Neural cell (in vitro differentiated cells): ENCODE results near the gene PLEKHG5.

Source experiments
- EP300 ChIP-seq: fragments of 450-650 bp; conservative IDR thresholded peaks from 2 replicates; pipeline ENCODE4 v1.6.1; 2014; ENCODE audit warnings: antibody characterized with exemption, mild to moderate bottlenecking, moderate library complexity; ENCODE audit not compliant: poor library complexity, severe bottlenecking
- EZH2 ChIP-seq: fragments of 200-600, 300-800 bp; shearing (Covaris generic), sonication (generic); IDR thresholded peaks from 2 replicates; pipeline ENCODE4 v1.6.1; 2014; ENCODE audit warnings: antibody characterized with exemption, low read length, borderline replicate concordance, mild to moderate bottlenecking; ENCODE audit not compliant: insufficient read depth, poor library complexity, severe bottlenecking
- POLR2AphosphoS5 ChIP-seq: IDR thresholded peaks from 2 replicates; pipeline ENCODE4 v1.6.1; 2012
- TF ChIP-seq, protein P1 (sequence below): fragments of 450-650 bp; IDR thresholded peaks from 2 replicates; pipeline ENCODE4 v1.5.1; 2014; ENCODE audit warnings: antibody characterized with exemption, mild to moderate bottlenecking, moderate library complexity; ENCODE audit not compliant: poor library complexity, severe bottlenecking

DNA sequence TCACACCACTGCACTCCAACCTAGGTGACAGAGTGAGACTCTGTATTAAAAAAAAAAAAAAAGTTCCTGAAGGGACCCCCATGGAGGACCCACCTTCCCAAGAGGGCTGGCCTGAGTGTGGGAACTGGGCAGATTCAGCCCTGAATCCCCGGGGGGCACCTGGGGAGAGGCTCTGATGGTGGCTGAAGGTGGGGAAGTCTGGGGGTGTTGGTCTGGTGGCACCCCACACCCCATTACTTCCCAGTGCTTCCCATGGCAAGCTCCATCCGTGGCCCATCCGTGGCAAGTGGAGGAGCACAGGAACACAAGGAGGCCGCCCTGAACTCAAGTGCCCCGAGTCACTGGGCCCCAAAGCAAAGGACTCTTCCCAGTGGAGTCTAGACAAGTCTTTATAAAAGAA is 24.7 kb downstream of the PLEKHG5 start:
- TF ChIP-seq, protein P1, sequence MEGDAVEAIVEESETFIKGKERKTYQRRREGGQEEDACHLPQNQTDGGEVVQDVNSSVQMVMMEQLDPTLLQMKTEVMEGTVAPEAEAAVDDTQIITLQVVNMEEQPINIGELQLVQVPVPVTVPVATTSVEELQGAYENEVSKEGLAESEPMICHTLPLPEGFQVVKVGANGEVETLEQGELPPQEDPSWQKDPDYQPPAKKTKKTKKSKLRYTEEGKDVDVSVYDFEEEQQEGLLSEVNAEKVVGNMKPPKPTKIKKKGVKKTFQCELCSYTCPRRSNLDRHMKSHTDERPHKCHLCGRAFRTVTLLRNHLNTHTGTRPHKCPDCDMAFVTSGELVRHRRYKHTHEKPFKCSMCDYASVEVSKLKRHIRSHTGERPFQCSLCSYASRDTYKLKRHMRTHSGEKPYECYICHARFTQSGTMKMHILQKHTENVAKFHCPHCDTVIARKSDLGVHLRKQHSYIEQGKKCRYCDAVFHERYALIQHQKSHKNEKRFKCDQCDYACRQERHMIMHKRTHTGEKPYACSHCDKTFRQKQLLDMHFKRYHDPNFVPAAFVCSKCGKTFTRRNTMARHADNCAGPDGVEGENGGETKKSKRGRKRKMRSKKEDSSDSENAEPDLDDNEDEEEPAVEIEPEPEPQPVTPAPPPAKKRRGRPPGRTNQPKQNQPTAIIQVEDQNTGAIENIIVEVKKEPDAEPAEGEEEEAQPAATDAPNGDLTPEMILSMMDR = no peak
- no peak for TF ChIP-seq POLR2AphosphoS5
- TF ChIP-seq EZH2 = no peak
- TF ChIP-seq EP300 = no peak
